ENCODE measurements around the gene PTPA. TPM values are rescaled to one million over a fixed set of nuclear protein-coding genes. Genes with fewer than 3 reads are reported as not detected.

The PTPA gene
- total and polyA plus RNA-seq, 2 donors: 48.5 to 125 TPM

DNA sequence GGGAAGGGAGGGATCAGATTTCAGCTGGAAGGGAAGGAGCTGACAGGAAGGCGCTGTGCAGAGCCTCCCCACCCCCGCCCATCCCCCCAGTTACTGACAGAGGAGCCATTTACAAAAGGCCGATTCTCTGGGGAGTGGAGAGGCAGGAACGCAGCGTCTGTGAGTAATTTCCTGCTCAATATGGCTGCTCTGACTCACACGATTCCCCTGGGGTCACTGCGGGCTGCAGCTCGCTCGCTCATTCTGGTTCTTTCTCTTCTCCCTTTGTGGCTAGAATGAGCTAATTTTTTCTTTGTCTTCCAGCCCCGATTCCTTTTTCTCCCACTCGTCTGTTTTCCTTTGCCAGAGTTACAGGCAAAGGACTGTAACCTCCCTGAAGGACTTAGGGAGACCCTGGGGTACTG lies 28.8 kb downstream of the PTPA start:
- WGBS: under 1% methylated on average over 11 of the region's 11 CpGs
- Histone ChIP-seq H3K4me1 (ENCODE audit: insufficient read depth) (no peaks in the 10 kb centered on the region), H3K27ac (ENCODE audit: low read depth) (peak overlapping the region; percentile 100), H3K36me3 (ENCODE audit: insufficient read depth) (no peaks in the 10 kb centered on the region), H3K4me3 (ENCODE audit: low read depth, low read length) (peak overlapping the region; percentile 18)
- peak; percentile 97 for DNase-seq (ENCODE audit: extremely low spot score)

DNA sequence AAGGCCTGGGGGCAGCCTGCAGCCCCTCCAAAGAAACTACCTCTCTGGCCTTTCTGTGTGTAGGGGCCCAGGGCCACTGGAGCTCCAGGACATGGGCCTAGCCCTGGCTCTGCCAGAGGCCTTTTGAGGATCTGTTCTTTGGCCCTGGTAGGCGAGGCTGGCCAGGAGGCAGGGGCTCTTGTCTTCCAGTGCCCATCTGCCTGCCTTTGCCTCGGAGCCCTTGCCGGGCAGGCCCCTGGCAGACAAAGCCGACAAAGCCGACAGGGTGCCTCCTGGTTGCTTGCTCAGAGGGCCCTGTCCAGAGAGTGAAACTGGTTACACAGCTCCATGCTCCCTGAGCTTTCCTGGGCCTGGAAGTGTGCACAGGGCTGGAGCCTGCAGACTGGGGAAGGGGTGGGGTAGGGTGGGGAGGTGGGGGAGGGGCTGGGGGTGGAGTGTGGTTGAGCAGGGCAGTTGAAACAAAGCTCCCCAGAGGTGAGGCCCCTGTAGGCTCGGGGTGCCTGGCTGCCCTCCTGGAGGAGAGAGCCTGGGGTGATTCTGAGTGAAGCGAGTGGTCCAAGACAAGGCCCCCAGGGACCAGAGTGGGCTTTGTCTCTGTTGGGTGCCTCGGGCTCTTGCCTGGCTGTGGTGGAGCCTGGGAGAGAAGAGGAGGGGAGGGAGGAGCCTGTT lies 29.3 kb downstream of the PTPA start:
- H3K4me1 ChIP-seq (ENCODE audit: insufficient read depth): no peaks in the 10 kb centered on the region
- peak overlapping the region; percentile 11 for H3K4me3 ChIP-seq (ENCODE audit: low read depth, low read length)
- no peaks in the 10 kb centered on the region for H3K36me3 ChIP-seq (ENCODE audit: insufficient read depth)
- 9% methylated on average over 8 of the region's 8 CpGs for WGBS
- DNase-seq (ENCODE audit: extremely low spot score): no peak
- peak overlapping the region; percentile 100 for H3K27ac ChIP-seq (ENCODE audit: low read depth)

DNA sequence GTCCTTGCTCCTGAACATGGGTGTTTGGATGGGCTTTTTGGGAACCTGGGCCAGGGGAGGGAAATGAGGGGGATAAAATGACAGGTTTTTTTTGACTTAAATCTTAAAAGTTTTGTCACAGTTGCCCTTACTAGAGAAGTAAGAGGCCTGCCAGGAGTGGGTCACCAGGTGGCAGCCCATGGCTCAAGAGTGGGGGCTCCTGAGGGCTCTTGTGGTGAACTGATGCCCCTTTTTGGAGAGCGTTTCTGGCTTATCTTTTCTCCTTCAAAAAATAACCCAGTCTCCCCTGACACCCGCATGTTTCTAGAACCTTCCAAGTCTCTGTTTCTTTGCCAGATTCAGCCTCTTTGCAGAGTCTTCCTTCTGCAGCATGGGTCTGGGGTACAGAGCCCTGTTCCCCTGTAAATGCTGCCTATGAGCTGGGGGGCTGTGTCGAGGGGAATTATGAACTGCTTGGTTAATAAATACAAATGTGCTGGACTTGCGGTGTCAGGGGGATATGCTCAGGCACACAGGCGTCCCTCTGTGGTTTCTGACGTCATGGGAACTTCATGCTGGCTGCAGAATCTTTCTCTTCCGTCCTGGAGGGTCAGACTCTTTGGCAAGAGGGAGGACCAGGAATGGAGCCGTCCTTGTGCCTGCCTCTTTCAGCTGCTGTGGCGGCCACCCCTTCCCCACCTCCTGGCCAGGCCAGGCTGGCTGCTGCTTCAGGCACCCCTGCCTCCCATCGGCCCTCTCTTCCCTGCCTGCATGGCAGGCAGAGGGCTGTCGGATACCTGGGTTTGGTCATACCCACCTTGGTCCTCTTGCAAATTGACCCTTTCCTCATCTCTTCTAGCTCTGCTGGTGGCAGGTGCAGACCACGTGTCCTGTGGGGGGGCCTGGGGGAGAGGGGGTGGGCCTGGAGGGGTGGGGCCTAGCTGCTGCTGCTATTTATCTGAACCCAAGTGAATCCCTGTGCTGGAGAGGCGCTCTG lies 30.1 kb downstream of the PTPA start:
- peak overlapping the region; percentile 100 for H3K27ac ChIP-seq (ENCODE audit: low read depth)
- DNase-seq (ENCODE audit: extremely low spot score): no peak
- H3K36me3 ChIP-seq (ENCODE audit: insufficient read depth): no peaks in the 10 kb centered on the region
- H3K4me1 ChIP-seq (ENCODE audit: insufficient read depth): no peaks in the 10 kb centered on the region
- WGBS: 6% methylated on average over 13 of the region's 13 CpGs
- H3K4me3 ChIP-seq (ENCODE audit: low read depth, low read length): no peak overlapping the region

DNA sequence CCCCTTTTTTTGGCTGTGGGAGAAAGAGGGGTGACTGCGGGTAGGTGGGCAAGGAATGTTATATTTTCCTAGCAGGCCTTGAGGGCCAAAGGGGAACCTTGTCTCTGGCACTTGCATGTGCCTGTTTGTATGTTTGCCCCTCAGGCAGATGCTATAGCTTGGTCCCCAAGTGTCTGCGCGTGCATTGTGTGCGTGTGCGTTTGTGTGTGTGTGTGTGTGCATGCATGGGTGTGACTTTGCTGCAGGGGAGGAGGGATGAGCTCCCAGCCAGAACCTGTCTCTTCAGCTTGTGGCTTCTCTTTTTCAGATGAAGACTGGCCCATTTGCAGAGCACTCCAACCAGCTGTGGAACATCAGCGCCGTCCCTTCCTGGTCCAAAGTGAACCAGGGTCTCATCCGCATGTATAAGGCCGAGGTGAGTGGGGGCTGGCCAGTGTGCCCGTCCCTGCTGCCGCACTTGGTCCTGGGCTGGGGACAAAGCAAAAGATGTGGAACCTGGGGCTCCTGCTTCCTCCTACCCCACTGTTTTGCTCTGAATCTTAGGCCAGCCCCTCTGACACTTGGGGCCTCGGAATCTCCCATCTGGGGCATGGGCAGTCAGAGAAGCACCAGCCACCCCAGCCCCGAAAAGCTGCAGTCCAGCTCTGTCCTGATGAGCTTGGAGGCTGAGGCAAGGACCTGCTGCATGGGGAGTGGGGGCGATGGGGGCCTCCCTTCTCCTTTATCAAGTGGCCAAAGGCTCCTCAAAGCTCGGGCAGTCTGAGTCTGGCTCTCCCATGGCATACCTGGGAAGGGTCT lies 31.1 kb downstream of the PTPA start:
- no peak overlapping the region for H3K4me3 ChIP-seq (ENCODE audit: low read depth, low read length)
- H3K27ac ChIP-seq (ENCODE audit: low read depth): peak overlapping the region; percentile 70
- no peak for DNase-seq (ENCODE audit: extremely low spot score)
- H3K36me3 ChIP-seq (ENCODE audit: insufficient read depth): no peaks in the 10 kb centered on the region
- no peaks in the 10 kb centered on the region for H3K4me1 ChIP-seq (ENCODE audit: insufficient read depth)
- WGBS: 47% methylated on average over 15 of the region's 15 CpGs

DNA sequence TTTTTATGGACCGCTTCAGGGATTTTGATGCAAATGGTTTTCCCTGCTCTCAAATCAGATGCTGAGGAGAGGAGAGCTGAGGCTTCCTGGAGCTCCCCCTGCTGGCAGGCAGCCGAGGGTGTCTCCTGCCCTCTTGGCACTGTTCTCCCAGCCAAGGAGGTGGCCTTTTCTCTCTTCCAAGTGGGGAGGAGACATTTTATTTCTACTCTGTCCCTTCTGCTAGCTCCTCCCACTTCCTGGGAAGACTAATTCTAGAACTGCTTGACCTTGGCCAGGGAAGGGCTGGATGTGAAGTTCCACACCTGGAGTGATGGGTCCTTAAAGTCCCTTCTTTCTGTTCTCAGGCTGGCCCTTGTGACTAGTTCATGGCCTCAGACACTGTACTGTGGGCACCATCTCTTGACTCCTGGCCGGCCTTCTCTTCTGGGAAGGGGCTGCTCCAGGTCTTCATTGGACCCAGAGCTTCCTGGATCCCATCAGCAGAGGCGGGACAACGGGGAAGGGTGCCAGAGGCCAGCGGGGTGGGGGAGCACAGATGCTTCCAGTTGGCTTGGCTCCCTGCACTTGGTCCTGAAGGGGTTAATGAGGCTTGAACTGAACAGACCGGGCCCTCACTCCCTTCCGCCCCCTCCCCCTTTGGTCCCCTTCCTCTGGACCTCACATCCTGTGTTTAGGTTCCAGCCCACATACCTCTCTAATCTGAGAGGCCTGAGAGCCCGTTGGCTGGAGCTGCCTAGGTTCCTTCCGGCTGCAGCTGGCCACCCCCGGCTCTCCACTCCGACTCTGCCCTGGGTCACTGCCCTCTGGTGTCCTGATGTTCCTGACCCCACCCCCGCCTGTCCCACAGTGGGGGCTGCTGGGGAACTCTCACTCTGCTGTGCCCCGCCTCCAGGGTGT lies 32.1 kb downstream of the PTPA start:
- Histone ChIP-seq H3K4me3 (ENCODE audit: low read depth, low read length) (no peak overlapping the region), H3K27ac (ENCODE audit: low read depth) (peak overlapping the region; percentile 65), H3K4me1 (ENCODE audit: insufficient read depth) (no peaks in the 10 kb centered on the region), H3K36me3 (ENCODE audit: insufficient read depth) (no peaks in the 10 kb centered on the region)
- 15% methylated on average over 14 of the region's 14 CpGs for WGBS
- no peak for DNase-seq (ENCODE audit: extremely low spot score)

DNA sequence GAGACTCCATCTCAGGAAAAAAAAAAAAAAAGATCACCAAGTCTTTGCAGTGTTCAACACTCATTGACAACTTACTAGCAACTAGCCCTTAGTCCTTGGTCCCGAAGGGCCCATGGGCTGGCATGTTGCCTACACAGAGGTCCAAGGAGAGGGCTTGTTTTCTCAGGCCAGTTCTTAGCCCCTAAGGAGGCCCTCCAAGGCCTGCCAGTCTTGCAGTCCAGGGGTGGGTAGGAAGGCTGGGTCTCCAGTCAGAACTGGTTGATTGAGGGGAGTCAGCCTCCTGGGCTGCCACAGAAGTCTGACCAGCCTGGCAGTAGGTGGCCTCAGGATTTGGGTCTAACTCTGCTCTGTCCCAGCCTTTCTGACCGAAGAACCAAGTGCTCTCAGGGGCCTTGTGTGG lies 34.1 kb downstream of the PTPA start:
- no peaks in the 10 kb centered on the region for H3K36me3 ChIP-seq (ENCODE audit: insufficient read depth)
- H3K4me3 ChIP-seq (ENCODE audit: low read depth, low read length): no peak overlapping the region
- no peaks in the 10 kb centered on the region for H3K4me1 ChIP-seq (ENCODE audit: insufficient read depth)
- no peak for DNase-seq (ENCODE audit: extremely low spot score)
- 34% methylated on average over 2 of the region's 2 CpGs for WGBS
- H3K27ac ChIP-seq (ENCODE audit: low read depth): peak overlapping the region; percentile 83

DNA sequence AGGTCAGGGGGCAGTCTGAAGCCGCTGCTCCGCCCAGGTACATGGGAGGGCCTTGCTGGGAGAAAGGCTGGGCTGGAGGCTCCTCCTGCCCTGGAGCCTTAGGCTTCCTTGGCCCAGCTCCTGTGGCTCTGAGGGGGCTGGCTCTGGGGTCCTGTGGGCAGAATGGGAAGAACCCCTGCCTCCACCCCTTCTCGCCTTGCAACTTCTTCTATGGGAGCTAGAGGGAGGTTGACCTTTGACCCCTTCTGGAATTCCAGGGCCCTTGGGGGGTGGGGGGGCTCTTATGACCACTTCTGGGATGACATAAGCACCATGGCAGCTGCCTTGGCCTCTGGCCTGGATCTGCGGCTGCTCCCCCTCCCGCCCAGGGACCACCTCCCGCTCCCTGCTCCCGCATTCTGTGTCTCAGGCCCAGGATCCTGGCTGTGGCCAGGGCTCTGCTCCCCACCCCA lies 34.7 kb downstream of the PTPA start:
- no peak for DNase-seq (ENCODE audit: extremely low spot score)

DNA sequence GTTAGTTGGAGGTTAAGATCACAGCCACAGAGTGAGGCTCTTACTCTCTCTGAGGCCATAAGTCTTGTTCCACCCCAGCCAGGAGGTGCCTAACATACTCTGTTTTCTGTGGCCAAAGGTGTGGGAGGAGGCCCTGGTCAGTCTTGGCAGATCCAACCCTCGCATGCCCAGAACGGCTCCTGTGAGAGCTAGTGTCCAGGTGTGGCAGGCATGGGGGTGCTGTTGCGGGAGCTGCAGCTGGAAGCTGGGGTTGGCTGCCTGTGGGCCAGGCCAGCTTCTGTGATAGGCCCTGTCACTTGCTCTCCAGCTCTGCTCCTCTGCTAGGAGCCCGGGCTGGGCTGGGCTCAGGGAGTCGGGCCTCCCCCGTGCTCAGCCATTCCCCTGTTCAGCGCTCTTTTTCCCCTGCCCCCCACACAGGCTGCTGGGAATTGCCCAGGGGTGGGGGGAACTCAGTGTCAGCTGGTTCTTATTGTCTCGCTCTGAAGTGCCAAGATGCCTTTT lies 35.3 kb downstream of the PTPA start:
- Histone ChIP-seq H3K36me3 (ENCODE audit: insufficient read depth) (no peaks in the 10 kb centered on the region), H3K27ac (ENCODE audit: low read depth) (peak overlapping the region; percentile 80), H3K4me1 (ENCODE audit: insufficient read depth) (no peaks in the 10 kb centered on the region), H3K4me3 (ENCODE audit: low read depth, low read length) (no peak overlapping the region)
- WGBS: 21% methylated on average over 8 of the region's 8 CpGs
- no peak for DNase-seq (ENCODE audit: extremely low spot score)

More for the DNA sequence above, 34.7 kb downstream of the PTPA start:
- Histone ChIP-seq H3K27ac (ENCODE audit: low read depth) (peak overlapping the region; percentile 83), H3K4me3 (ENCODE audit: low read depth, low read length) (no peak overlapping the region), H3K36me3 (ENCODE audit: insufficient read depth) (no peaks in the 10 kb centered on the region), H3K4me1 (ENCODE audit: insufficient read depth) (no peaks in the 10 kb centered on the region)
- WGBS: 23% methylated on average over 7 of the region's 7 CpGs

DNA sequence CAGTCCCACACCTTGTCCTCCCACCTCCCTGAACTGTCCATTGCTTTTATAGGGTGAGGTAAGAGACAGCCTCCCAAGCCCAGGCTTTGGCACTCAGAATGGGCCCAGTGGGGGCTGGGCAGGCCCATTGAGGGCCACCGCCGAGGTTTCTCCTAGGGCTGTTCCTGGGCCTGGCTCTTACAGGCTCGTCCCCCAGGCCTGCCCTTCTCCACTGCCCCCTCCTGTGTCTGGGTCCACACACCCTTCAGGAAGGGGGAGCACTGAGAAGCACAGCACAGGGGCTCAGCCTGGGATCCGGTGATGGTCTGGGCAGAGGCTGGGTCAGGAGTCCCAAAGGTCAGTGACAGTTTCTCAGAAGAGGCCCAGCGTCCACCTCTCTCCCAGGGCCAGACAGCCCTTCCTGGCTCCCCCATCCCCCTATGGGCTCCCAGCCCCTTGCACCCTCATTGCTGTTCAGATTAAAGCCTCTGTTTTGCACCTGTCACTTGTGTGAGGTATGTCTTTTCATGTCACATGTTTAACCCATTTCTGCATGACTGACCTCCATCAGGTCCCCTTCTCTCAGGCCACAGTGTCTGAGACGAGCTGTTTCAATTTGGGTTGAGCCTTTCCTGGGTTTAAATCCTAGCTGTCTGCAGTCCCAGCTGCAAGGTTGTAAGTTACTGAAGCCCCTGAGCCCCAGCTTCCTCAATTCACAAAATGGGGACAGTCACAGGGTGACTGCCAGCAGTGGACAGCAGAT lies 37.4 kb downstream of the PTPA start:
- no peaks in the 10 kb centered on the region for H3K36me3 ChIP-seq (ENCODE audit: insufficient read depth)
- no peaks in the 10 kb centered on the region for H3K4me1 ChIP-seq (ENCODE audit: insufficient read depth)
- 72% methylated on average over 6 of the region's 6 CpGs for WGBS
- no peak for DNase-seq (ENCODE audit: extremely low spot score)
- H3K4me3 ChIP-seq (ENCODE audit: low read depth, low read length): no peak overlapping the region
- no peak overlapping the region for H3K27ac ChIP-seq (ENCODE audit: low read depth)

DNA sequence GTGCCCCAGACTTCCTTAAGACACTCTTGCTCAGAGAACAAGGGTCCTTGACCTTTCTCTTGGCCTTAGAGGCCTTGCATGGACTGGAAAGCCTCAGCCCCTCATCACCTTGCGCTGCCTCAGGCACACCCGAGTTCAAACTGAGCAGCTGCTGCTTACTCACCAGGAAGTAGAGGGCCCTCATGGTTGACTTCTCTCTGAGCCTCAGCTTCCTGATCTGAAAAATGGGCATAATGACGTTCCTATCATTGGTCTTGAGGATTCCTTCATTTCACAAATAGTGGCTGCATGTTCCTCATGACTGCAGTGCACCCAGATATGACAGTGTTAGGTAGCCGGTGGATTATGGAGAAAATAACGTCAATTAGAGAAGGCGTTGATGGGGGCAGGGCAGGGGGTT lies 38.2 kb downstream of the PTPA start:
- H3K27ac ChIP-seq (ENCODE audit: low read depth): no peak overlapping the region
- H3K4me3 ChIP-seq (ENCODE audit: low read depth, low read length): no peak overlapping the region
- H3K4me1 ChIP-seq (ENCODE audit: insufficient read depth): no peaks in the 10 kb centered on the region
- WGBS: 88% methylated on average over 6 of the region's 6 CpGs
- no peaks in the 10 kb centered on the region for H3K36me3 ChIP-seq (ENCODE audit: insufficient read depth)
- DNase-seq (ENCODE audit: extremely low spot score): no peak

DNA sequence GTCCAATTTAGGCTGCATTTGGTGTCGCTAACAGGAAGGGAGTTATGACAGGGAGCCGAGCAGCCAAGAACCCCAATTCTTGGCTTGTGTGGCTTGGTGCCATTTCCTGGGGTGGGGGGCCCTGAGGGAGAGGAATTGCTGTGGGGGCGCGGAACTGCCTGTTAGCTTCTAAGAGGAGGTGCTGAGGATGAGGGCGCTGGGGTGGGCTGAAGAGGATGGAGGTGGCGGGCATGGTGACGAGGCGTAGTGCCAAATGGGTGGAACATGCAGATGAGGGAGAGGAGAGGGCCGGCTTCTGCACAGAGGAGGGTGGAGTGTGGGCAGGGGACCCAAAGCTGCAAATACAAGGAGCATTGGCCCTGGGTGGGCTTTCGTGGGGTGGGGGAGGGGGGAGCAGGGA lies 38.9 kb downstream of the PTPA start:
- WGBS: 77% methylated on average over 10 of the region's 10 CpGs
- Histone ChIP-seq H3K36me3 (ENCODE audit: insufficient read depth) (no peaks in the 10 kb centered on the region), H3K4me1 (ENCODE audit: insufficient read depth) (no peaks in the 10 kb centered on the region), H3K4me3 (ENCODE audit: low read depth, low read length) (no peak overlapping the region), H3K27ac (ENCODE audit: low read depth) (no peak overlapping the region)
- DNase-seq (ENCODE audit: extremely low spot score): no peak

DNA sequence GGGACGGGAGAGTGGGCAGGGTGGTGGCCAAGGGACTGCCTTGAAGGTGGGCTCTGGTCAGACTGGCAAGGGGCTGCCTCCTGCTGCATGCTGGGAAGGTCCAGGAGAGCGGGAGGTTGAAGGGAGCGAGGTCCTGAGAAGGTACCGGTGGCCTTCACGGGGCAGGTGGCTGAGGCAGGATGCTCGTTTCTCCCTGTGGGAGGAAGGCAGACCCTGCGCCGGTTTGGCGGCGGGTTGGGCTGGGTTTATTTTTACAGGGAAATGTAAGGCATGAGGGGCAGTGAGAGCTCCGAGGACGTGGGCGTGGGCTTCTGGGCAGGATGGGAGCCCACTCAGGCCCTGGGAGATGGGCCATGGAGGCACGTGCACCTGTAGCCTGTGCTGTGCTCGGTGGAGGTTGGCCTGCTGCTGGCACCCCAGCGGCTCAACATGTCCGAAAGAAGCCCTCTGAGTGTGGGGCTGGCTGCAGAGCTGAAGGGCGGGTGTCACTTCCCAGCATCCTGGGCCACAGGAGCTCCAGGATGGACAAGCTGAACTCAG lies 39.5 kb downstream of the PTPA start:
- Histone ChIP-seq H3K4me3 (ENCODE audit: low read depth, low read length) (no peak overlapping the region), H3K27ac (ENCODE audit: low read depth) (no peak overlapping the region), H3K4me1 (ENCODE audit: insufficient read depth) (no peaks in the 10 kb centered on the region), H3K36me3 (ENCODE audit: insufficient read depth) (no peaks in the 10 kb centered on the region)
- DNase-seq (ENCODE audit: extremely low spot score): no peak
- WGBS: 84% methylated on average over 18 of the region's 18 CpGs
